ENCODE results near the gene DTX1. TPM values are rescaled to one million over a fixed set of nuclear protein-coding genes. Genes with fewer than 3 reads are reported as not detected.

Gene DTX1
- total and polyA plus RNA-seq, 2 donors (not counting 3 experiments of a cell fraction or from before 2014, with no cell fraction given): 0.06 to 0.22 TPM

- dilution Hi-C loops (cut with MboI; ENCODE audit: extremely low pct_ligation_motif_present, low sequenced_read_pairs) (no loop called here), intact Hi-C loops (cut with micrococcal nuclease) (no loop called here)
- H3K79me2 ChIP-seq (ENCODE audit: control insufficient read depth, insufficient read depth, low read length): no peaks in the 10 kb centered on the region
- ChIA-PET POLR2A (no interaction called here), CTCF (no interaction called here)
- no peak overlapping the region for H2AFZ ChIP-seq (ENCODE audit: low read depth, low read length)
- no peak overlapping the region for H3K4me3 ChIP-seq (replicated peaks in 1 of 3; ENCODE audit: insufficient read depth in 1 of 3, low read depth in 1 of 3, low read length in 3 of 3)
- H3K4me2 ChIP-seq (ENCODE audit: insufficient read depth, low read length): no peak overlapping the region
- no peaks in the 10 kb centered on the region for H4K20me1 ChIP-seq (replicated peaks; ENCODE audit: control insufficient read depth, extremely low read depth, insufficient read depth, low read length)
- H3K27ac ChIP-seq (ENCODE audit: insufficient read depth, low read depth, low read length): no peak overlapping the region
- no peak overlapping the region for H3K9ac ChIP-seq (replicated peaks; ENCODE audit: extremely low read depth, insufficient read depth, low read length)
- H3K4me1 ChIP-seq (ENCODE audit: control insufficient read depth, extremely low read depth, insufficient read depth, low read length): no peaks in the 10 kb centered on the region
- no TSS peak for BruUV-seq (replicated peaks)
- H3K36me3 ChIP-seq (ENCODE audit: control insufficient read depth in 2 of 2, extremely low read depth in 1 of 2, insufficient read depth in 2 of 2, low read length in 2 of 2): no peaks in the 10 kb centered on the region
- H3K9me1 ChIP-seq (replicated peaks; ENCODE audit: control insufficient read depth, extremely low read depth, insufficient read depth, low read length): no peaks in the 10 kb centered on the region
- TF ChIP-seq MYC (IDR thresholded peaks at IDR 0.05; ENCODE audit: low read depth, low read length) (no peak), GATA2 (IDR thresholded peaks at IDR 0.05; ENCODE audit: insufficient read depth, insufficient read length, low read depth, low read length) (no peak), FOS (IDR thresholded peaks at IDR 0.05; ENCODE audit: borderline replicate concordance, insufficient read depth, low read length) (no peak), POLR2AphosphoS5 (IDR thresholded peaks at IDR 0.05; ENCODE audit: insufficient read depth, low read depth, low read length) (no peak), JUN (IDR thresholded peaks at IDR 0.05; ENCODE audit: borderline replicate concordance, insufficient read depth, insufficient read length, low read depth) (no peak), CTCF (IDR thresholded peaks at IDR 0.05; ENCODE audit: extremely low read depth in 1 of 2, insufficient read depth in 1 of 2, low read depth in 1 of 2, low read length in 2 of 2) (no peak), POLR2A (IDR thresholded peaks at IDR 0.05; ENCODE audit: low read depth, low read length) (no peak), MAX (IDR thresholded peaks at IDR 0.05; ENCODE audit: insufficient read depth, insufficient read length) (no peak), EZH2 (IDR thresholded peaks at IDR 0.05; ENCODE audit: borderline replicate concordance, low read depth, low read length, severe bottlenecking) (no peak)
- DNase-seq (ENCODE audit: low read depth, low spot score) (no peak), FAIRE-seq (no peak)
- H3K9me3 ChIP-seq (replicated peaks; ENCODE audit: control insufficient read depth, insufficient read depth, low read length): no peaks in the 10 kb centered on the region
- peaks cover 0 to 4% of the 10 kb centered on the region in 2 experiments for H3K27me3 ChIP-seq (ENCODE audit: control insufficient read depth in 2 of 2, insufficient read depth in 2 of 2, low read length in 2 of 2)
Observed at GRCh38 chr12:113086249-113087164, 30.0 kb downstream of the DTX1 start.
